IPS-18a (cell line): ENCODE data around the gene ZFYVE21.
"Not testable (repeated sequence)": the region's sequence is repeated elsewhere in the genome, so short reads cannot be mapped to it uniquely, and the experiment has no call there.

ENCODE experiments used
- H3K27ac ChIP-seq: one replicate; pipeline ENCODE4 v1.5.1; 2013; ENCODE audit warnings: low read length
- H3K27me3 ChIP-seq: one replicate; pipeline ENCODE4 v1.6.1; 2013; ENCODE audit warnings: mild to moderate bottlenecking, low read length; ENCODE audit not compliant: control insufficient read depth, insufficient read depth
- H3K36me3 ChIP-seq: one replicate; pipeline ENCODE4 v1.6.1; 2013; ENCODE audit warnings: low read depth, low read length; ENCODE audit not compliant: control insufficient read depth
- H3K4me1 ChIP-seq: one replicate; pipeline ENCODE4 v1.6.1; 2013; ENCODE audit warnings: low read depth, low read length; ENCODE audit not compliant: control insufficient read depth
- H3K4me3 ChIP-seq: one replicate; pipeline ENCODE4 v1.5.1; 2013; ENCODE audit warnings: low read length
- H3K9ac ChIP-seq: one replicate; pipeline ENCODE4 v1.6.1; 2013; ENCODE audit warnings: mild to moderate bottlenecking, low read length, moderate library complexity
- H3K9me3 ChIP-seq: one replicate; pipeline ENCODE4 v1.6.1; 2013; ENCODE audit warnings: low read depth, low read length; ENCODE audit not compliant: control insufficient read depth

ZFYVE21 gene

DNA sequence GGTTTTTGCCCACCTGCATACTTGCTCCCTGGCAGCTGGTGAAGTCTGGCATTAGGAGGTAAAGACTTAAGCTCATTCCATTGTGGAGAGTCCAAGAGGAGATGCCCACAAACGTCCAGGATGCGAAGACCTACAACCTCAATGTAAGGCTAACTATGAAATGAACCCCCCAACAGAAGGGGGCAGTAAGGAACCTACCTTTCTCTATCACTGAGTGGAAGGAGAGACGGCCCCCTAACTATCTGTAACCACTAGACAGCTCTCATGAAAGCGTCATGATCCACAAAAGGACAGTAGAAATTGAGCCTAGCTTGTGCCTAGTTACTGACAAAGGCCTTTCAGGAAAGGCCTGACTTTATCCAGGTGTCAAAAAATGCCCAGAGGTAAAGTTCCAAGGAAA lies 55.3 kb downstream of the ZFYVE21 start:
- Histone ChIP-seq H3K9ac (no peak overlapping the region), H3K4me3 (no peak overlapping the region), H3K36me3 (no peaks in the 10 kb centered on the region), H3K27me3 (no peaks in the 10 kb centered on the region), H3K4me1 (no peaks in the 10 kb centered on the region), H3K9me3 (no peaks in the 10 kb centered on the region), H3K27ac (no peak overlapping the region)

DNA sequence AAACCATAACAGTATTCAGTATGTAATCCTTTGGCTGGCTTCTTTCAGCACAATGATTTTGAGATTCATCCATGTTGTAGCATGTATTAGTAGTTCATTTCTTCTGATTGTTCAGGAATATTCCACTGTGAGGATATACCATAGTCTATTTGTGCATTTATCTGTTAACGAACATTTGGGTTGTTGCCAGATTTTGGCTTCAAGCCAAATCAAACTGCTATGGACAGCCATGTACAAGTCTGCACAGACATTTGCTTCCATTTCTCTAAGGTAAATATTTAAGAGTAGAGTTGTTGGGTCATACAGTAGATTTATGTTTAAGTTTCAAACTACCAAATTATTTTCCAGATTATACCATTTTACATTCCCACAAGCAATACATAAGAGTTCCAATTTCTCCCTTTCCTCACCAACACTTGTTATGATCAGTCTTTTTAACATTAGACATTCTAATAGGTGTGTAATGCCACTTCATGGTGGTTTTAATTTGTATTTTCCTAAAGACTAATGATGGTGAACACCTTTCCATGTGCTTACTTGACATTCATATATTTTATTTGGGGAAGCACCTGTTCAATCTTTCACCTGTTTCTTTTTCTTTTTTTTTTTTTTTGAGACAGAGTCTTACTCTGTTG lies 56.6 kb downstream of the ZFYVE21 start:
- Histone ChIP-seq H3K36me3 (no peaks in the 10 kb centered on the region), H3K4me3 (no peak overlapping the region), H3K27ac (no peak overlapping the region), H3K9me3 (no peaks in the 10 kb centered on the region), H3K27me3 (no peaks in the 10 kb centered on the region), H3K9ac (no peak overlapping the region), H3K4me1 (no peaks in the 10 kb centered on the region)

DNA sequence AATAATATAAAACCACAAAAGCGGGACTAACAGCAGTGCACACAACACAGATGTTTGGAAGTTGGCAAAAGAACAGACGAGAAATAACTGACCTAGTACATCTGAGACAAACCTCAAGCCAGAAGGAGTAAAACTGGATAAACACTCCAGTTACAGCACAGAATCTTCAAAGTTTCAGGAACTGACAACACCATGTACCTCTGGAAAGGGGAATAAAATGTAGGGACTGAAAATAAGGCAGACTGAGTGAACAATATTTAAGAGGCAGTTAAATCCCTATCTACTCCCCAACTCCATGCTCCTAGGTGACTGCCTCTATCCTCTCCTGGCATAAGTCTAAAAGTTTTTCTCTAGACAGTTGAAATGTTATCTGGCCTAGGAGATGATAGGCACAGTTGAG lies 57.9 kb downstream of the ZFYVE21 start:
- Histone ChIP-seq H3K27ac (no peak overlapping the region), H3K4me1 (no peaks in the 10 kb centered on the region), H3K9ac (no peak overlapping the region), H3K9me3 (no peaks in the 10 kb centered on the region), H3K4me3 (no peak overlapping the region), H3K36me3 (no peaks in the 10 kb centered on the region), H3K27me3 (no peaks in the 10 kb centered on the region)

DNA sequence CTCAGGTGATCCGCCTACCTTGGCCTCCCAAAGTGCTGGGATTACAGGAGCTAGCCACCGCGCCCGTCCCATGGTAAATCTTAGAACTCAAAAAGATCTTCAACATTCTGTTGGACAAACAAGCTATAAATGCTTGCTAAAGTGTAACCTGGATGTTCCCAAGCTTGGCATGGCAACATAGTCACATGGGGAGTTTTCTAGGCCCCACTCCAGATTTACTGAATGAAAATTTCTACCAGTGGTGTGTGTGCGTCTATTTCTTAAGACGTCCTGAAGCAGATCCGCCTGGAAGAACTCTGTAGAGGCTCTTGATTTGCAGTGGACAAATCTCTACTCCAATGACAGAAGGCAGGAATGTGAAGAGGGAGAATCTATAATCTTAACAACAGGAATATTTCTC lies 59.9 kb downstream of the ZFYVE21 start:
- H3K27me3 ChIP-seq, result no peaks in the 10 kb centered on the region
- H3K4me1 ChIP-seq, result no peaks in the 10 kb centered on the region
- H3K36me3 ChIP-seq, result no peaks in the 10 kb centered on the region
- H3K4me3 ChIP-seq, result no peak overlapping the region
- H3K9ac ChIP-seq, result no peak overlapping the region
- H3K9me3 ChIP-seq, result no peaks in the 10 kb centered on the region
- no peak overlapping the region for H3K27ac ChIP-seq

DNA sequence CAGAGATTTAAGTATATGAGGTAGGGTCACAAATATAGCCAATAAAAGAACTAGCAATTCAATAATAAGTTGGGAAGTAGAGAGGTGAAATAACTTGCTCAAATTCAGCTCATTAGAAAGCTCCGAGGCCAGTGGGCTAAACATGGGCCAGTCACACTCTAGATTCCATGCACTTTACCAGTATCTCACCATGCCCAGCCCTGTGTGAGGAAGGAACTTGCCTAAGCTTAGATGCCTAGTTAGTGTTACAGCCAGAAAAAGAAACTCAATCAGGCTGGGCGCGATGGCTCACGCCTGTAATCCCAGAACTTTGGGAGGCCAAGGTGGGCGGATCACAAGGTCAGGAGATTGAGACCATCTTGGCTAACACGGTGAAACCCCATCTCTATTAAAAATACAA lies 60.7 kb downstream of the ZFYVE21 start:
- not testable (repeated sequence) for H3K4me1 ChIP-seq, H3K27me3 ChIP-seq, H3K9me3 ChIP-seq, H3K36me3 ChIP-seq, H3K4me3 ChIP-seq, H3K9ac ChIP-seq, H3K27ac ChIP-seq

DNA sequence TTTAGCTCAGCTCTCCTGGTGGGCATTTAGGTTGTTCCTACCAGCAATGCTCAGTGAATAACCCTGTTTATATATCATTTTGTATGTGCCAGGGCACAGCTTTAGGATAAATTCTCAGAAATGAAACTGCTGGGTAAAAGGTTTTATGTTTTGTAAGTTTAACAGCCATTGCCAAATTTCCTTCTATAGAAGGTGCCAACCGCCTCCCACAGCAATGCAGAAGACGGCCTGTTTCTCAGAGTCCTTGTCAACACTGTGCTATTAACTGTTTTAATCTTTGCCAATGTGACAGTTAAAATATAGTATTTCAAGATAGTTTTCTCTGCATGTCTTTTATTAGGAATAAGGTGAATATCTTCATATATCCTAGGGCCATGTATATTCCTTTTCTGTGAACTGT lies 66.8 kb downstream of the ZFYVE21 start:
- no peak overlapping the region for H3K4me3 ChIP-seq
- no peak overlapping the region for H3K27ac ChIP-seq
- no peaks in the 10 kb centered on the region for H3K36me3 ChIP-seq
- no peaks in the 10 kb centered on the region for H3K9me3 ChIP-seq
- no peaks in the 10 kb centered on the region for H3K4me1 ChIP-seq
- no peak overlapping the region for H3K9ac ChIP-seq
- H3K27me3 ChIP-seq, result no peaks in the 10 kb centered on the region
